Left kidney (tissue), 2 donors: ENCODE data around the gene AGAP1. TPM values are rescaled to one million over a fixed set of nuclear protein-coding genes. Genes with fewer than 3 reads are reported as not detected.
"Not testable (repeated sequence)": the region's sequence is repeated elsewhere in the genome, so short reads cannot be mapped to it uniquely, and the experiment has no call there.

Experiments
- DNase-seq: peaks from one replicate; pipeline ENCODE4 v3.0.0-alpha.2; 2013
- polyA plus RNA-seq: library from polyadenylated mRNA; unstranded; fragments of 120-200 nt; gene quantifications from one replicate; pipeline ENCODE4 v1.2.1, GENCODE V29; 2013; ENCODE audit not compliant: insufficient read length

AGAP1 gene
- polyA plus RNA-seq, 1 donor = 21.2 TPM

GRCh38 chr2:236065314-236066160 lies 571.7 kb downstream of the AGAP1 start:
- DNase-seq = no peak

GRCh38 chr2:236070236-236070635 lies 576.4 kb downstream of the AGAP1 start:
- no peak for DNase-seq

DNA sequence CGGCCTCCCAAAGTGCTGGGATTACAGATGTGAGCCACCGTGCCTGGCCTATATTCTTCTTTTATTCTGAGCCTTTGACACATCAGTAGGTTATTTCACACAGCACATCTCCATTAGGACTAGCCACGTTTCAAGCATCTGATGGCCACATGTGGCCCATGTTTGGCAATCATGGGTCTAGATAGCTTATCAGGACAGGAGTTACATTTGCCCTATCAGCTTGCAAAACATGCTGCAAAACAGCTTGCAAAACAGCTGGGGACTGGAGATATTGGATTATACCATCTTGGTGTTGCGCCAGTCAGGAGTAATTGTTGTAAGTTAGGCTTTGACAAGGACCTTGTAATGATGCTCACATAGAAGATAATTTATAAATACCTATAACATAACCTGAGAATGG lies 579.4 kb downstream of the AGAP1 start:
- no peak for DNase-seq

GRCh38 chr2:236073867-236074655 lies 580.2 kb downstream of the AGAP1 start:
- no peak for DNase-seq

- DNase-seq = no peak
Observed at GRCh38 chr2:236075802-236076201, 582.0 kb downstream of the AGAP1 start.

- DNase-seq = no peak
Observed at GRCh38 chr2:236078297-236079255, 584.7 kb downstream of the AGAP1 start.

GRCh38 chr2:236080412-236080811 lies 586.6 kb downstream of the AGAP1 start:
- DNase-seq = no peak

DNA sequence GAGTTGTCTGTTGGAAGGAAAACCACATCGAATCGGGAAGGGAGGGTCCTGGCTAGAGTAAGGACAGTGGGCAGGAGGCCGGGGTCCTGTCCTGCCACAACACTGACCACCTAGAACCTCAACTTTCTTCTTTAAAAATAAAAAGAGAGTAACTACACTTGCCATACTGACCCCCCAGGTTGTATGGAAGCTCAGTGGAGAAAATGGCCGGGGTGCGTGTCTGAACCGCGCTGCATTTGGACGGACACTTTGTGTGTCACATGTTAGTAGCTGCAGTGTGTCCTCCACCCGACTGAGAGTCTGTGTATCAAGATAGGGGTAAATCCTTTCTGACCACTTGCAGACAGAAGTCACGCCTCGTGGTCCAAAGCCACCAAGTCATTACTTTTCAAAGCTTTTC lies 587.3 kb downstream of the AGAP1 start:
- no peak for DNase-seq

GRCh38 chr2:236082061-236082460 lies 588.2 kb downstream of the AGAP1 start:
- no peak for DNase-seq

GRCh38 chr2:236083934-236084333 lies 590.1 kb downstream of the AGAP1 start:
- no peak for DNase-seq

- no peak for DNase-seq
Observed at GRCh38 chr2:236085211-236085610, 591.4 kb downstream of the AGAP1 start.

DNA sequence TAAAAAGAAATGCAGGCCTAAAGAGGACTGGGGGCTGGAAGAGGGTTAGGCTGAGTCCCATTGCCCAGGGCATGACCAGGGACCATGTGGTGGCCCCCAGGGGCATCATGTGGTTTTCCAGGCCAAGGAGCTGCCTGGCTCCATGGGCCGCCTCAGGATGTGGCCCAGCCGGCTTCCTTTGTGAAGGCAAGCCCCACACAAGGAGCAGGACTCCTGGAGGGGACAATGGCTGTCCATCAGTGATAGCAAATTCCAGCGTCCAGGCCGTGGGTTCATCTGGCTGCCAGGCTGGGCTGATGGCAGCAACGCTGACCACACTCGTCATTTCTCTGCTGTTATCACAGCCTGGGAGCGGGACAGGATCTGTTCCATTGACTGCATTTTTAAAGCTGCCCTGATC lies 591.8 kb downstream of the AGAP1 start:
- no peak for DNase-seq

DNA sequence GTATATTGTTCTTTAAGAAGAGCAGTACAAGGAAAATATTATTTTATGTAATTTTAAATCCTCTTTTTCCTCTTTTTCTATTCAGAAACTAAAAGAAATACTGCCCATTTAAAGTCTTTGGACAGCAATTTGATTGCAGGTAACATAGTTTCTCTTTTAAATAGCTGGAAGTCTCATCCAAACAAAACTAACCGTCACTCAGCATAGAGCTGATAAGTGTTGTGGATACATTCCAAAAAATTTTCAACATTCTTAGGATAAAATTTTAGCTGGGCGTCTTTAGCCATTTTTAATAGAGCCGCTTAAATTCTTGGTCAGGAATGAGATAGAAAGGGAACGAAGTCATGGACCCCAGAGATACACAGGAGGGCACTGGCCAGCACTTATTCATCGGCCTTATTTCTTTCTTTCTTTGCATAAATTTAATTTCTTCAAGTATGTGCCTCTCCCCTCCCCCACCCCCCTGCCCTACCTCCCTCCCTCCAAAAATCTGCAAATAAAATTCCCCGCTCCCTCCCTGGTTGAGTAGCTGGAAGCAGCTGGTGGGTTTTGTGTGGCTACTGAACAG lies 592.6 kb downstream of the AGAP1 start:
- no peak for DNase-seq

DNA sequence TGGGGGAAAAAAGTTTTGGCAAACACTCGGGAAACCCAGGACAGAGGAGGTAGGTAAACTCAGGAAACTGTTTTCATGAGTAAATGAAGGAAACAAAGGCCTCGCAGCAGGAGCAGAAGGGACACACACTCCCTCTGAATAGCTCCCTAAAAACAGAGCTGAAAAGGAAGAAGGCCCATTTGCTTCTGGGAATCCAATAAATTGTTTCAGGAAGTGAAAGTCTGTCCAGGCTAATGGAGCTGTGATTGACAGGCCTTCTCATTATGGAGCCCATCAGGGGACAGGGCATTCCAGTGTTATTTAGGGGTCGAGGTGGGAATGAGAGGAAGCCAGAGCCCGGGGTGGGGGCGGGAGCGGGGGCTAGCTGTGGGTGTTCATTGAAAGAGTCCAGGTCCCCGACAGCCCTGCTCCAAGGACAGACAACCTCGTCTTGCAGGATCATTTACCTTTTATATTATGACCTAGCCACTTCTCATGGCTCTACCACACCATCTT lies 593.2 kb downstream of the AGAP1 start:
- no peak for DNase-seq

- no peak for DNase-seq
Observed at GRCh38 chr2:236088368-236089057, 594.7 kb downstream of the AGAP1 start.

- DNase-seq = no peak
Observed at GRCh38 chr2:236089271-236090026, 595.6 kb downstream of the AGAP1 start.

DNA sequence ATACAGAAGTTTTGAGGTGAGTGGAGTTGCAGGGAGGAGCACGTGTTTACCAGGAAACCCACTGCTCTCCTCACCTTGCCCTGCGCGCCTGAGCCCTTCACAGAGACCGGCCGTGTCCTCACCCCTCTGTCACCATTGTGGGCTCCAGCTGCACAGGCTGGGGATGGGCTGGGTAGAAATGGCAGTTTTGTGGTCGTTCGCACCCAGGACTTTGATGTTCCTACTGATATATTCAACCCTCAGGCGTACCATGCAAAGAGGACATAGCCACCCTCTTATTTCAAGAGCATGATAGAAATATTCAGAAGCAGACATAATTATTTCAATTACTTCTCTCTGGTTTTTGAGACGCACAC lies 596.2 kb downstream of the AGAP1 start:
- DNase-seq = no peak

GRCh38 chr2:236090826-236091225 lies 597.0 kb downstream of the AGAP1 start:
- not testable (repeated sequence) for DNase-seq

DNA sequence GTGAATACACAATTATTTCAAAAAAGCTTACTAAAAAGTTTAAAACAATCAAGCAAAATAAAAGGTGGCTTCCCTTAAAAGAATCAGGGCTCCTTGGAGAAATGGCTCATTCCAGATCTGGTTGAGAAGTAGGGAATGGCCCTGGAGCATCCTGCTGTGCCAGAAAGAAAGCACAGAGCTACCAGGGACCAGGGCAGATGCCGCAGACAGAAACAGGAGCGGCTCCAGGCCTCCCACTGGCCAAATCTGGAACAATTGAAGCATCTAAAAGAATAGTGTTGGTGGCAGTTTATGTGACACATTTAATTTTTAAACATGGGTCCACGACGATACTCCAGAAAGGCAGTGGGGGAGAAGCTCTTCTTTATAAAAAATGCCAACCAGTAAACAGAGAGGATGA lies 598.9 kb downstream of the AGAP1 start:
- DNase-seq = no peak

DNA sequence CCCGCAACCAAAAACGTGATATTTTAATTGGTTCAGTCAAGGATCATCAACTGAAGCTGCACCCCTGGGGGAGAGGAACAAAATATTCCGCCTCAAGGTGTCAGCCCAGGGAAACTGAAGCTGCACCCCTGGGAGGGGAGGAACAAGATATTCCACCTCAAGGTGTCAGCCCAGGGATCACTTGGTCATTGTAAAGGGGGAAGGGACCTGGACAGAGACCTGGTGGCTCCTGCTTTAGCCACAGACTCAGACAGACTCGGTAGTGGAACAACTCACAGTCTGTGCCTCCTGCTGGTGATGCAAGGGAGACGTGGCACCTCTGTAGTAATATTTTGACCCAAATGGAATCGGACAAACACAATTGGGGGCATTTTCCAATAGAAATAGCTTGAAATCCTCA lies 599.3 kb downstream of the AGAP1 start:
- no peak for DNase-seq
